Measurements from ENCODE around the gene SLC38A4.
"Not testable (repeated sequence)": the region's sequence is repeated elsewhere in the genome, so short reads cannot be mapped to it uniquely, and the experiment has no call there.

Gene SLC38A4, protein sequence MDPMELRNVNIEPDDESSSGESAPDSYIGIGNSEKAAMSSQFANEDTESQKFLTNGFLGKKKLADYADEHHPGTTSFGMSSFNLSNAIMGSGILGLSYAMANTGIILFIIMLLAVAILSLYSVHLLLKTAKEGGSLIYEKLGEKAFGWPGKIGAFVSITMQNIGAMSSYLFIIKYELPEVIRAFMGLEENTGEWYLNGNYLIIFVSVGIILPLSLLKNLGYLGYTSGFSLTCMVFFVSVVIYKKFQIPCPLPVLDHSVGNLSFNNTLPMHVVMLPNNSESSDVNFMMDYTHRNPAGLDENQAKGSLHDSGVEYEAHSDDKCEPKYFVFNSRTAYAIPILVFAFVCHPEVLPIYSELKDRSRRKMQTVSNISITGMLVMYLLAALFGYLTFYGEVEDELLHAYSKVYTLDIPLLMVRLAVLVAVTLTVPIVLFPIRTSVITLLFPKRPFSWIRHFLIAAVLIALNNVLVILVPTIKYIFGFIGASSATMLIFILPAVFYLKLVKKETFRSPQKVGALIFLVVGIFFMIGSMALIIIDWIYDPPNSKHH

GRCh38 chr12:46825591-46826414, at the start of gene SLC38A4:
SLC38A4 (minus strand) TSS chr12:46825997; CDS start chr12:46793071, 32,926 bp downstream.
- Mint-ChIP-seq H3K4me1 (peaks cover 3% of the 10 kb centered on the region), H3K36me3 (no peaks in the 10 kb centered on the region), H3K27ac (no peak within 1 kb of the TSS), H3K27me3 (peaks cover 73% of the 10 kb centered on the region), H3K4me3 (no peak within 1 kb of the TSS), H3K9me3 (peaks cover 2% of the 10 kb centered on the region)
- ATAC-seq: no peak

DNA sequence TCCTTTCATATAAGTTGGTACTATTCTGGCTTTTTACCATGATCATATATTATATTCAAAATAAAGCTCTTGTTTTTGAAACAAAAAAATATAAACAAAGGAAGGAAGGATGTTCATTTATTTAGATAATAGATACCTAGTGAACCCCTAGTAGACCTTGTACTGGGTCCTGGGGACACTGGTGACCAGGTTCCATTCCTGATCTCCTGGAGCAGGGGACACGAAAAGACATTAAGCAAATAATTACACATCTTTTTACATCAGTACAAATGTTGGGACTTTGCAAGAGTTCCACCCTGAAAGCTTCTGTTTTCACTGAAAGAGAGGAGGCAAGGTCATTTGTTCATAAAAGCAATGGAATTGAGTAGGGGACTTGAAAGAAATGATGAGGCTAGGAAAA, 49.3 kb upstream of the SLC38A4 start:
- Mint-ChIP-seq H3K4me3 (no peak overlapping the region), H3K4me1 (no peaks in the 10 kb centered on the region)

DNA sequence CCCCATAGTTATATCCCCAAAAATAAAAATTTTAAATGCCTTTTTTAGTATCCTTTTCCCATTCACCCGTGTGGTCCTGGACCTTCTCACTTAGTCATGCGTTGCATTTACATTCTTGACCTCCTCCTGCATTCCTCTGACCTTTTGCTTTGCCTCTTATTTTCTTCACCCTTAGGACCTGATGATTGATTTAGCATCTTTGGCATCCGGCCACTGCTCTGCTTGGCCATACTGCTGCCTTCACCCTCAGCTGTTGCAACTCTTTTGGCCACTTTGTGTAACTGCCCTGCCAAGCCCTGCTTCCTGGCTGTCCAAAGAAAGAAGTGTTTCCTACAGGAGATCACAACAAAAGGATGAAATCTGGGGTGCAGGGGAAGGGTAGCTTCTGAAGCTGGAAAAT, 48.8 kb upstream of the SLC38A4 start:
- peaks cover 13% of the 10 kb centered on the region for H3K9me3 Mint-ChIP-seq
- H3K4me3 Mint-ChIP-seq: no peak overlapping the region
- no peak overlapping the region for H3K27ac Mint-ChIP-seq
- ATAC-seq: no peak
- peaks cover 5% of the 10 kb centered on the region for H3K36me3 Mint-ChIP-seq
- H3K4me1 Mint-ChIP-seq: no peaks in the 10 kb centered on the region
- H3K27me3 Mint-ChIP-seq: peaks cover 36% of the 10 kb centered on the region

More for the DNA sequence above, 49.3 kb upstream of the SLC38A4 start:
- no peak overlapping the region for H3K27ac Mint-ChIP-seq
- peaks cover 16% of the 10 kb centered on the region for H3K9me3 Mint-ChIP-seq
- H3K36me3 Mint-ChIP-seq: peaks cover 5% of the 10 kb centered on the region
- ATAC-seq: no peak
- peaks cover 40% of the 10 kb centered on the region for H3K27me3 Mint-ChIP-seq

DNA sequence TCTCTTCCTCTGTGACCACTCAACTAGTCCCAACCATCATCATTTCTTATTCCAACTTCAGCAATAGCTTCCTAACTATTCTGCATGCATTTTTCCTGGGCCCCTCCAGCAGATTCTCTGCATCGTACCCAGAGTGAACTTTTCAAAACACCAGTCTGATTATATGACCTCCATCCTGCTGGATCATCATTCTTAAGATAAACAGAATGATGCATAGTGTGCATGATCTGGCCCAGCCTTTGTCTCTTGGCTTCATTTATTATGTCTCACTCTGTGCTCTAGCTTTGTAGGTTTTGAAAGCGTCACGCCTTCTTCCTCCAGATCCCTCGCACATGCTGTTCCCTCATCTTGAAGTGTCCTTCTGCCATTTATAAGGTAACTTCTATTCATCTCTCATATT, 46.3 kb upstream of the SLC38A4 start:
- ATAC-seq: no peak

GRCh38 chr12:46865311-46865710, 39.5 kb upstream of the SLC38A4 start:
- Mint-ChIP-seq H3K36me3 (peaks cover 6% of the 10 kb centered on the region), H3K4me3 (no peak overlapping the region), H3K9me3 (peaks cover 14% of the 10 kb centered on the region), H3K27me3 (no peaks in the 10 kb centered on the region), H3K27ac (no peak overlapping the region), H3K4me1 (no peaks in the 10 kb centered on the region)
- ATAC-seq: no peak

More for the DNA sequence above, 46.3 kb upstream of the SLC38A4 start:
- peaks cover 19% of the 10 kb centered on the region for H3K27me3 Mint-ChIP-seq
- H3K27ac Mint-ChIP-seq: no peak overlapping the region
- peaks cover 5% of the 10 kb centered on the region for H3K36me3 Mint-ChIP-seq
- H3K9me3 Mint-ChIP-seq: peaks cover 7% of the 10 kb centered on the region
- H3K4me1 Mint-ChIP-seq: no peaks in the 10 kb centered on the region
- H3K4me3 Mint-ChIP-seq: no peak overlapping the region

- ATAC-seq: no peak
- H3K9me3 Mint-ChIP-seq: peaks cover 5% of the 10 kb centered on the region
- H3K27ac Mint-ChIP-seq: no peak overlapping the region
- no peaks in the 10 kb centered on the region for H3K4me1 Mint-ChIP-seq
- H3K4me3 Mint-ChIP-seq: no peak overlapping the region
- no peaks in the 10 kb centered on the region for H3K27me3 Mint-ChIP-seq
- H3K36me3 Mint-ChIP-seq: no peaks in the 10 kb centered on the region
Observed at GRCh38 chr12:46858368-46858767, 32.6 kb upstream of the SLC38A4 start.

DNA sequence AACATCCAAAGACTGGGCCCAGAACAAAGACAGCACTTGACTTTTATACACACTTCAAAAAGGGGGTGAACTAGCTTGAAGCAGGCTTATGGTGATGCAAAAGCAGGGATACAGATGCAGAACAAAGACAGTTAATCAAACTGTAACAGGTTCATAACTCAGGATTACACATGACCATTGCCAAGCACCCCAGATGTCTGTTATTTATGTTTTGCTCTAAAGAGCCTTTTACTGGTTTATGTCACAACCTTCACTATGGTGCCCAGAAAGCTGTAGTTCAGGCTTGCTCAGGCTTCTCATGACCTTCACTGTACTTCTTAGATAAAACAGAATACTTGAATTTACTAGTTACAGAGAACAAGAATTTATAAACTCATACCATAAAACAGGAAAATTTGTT, 31.7 kb upstream of the SLC38A4 start:
- no peak overlapping the region for H3K27ac Mint-ChIP-seq
- no peak overlapping the region for H3K4me3 Mint-ChIP-seq
- H3K27me3 Mint-ChIP-seq: no peaks in the 10 kb centered on the region
- H3K4me1 Mint-ChIP-seq: no peaks in the 10 kb centered on the region
- ATAC-seq: no peak
- H3K36me3 Mint-ChIP-seq: no peaks in the 10 kb centered on the region
- peaks cover 5% of the 10 kb centered on the region for H3K9me3 Mint-ChIP-seq

DNA sequence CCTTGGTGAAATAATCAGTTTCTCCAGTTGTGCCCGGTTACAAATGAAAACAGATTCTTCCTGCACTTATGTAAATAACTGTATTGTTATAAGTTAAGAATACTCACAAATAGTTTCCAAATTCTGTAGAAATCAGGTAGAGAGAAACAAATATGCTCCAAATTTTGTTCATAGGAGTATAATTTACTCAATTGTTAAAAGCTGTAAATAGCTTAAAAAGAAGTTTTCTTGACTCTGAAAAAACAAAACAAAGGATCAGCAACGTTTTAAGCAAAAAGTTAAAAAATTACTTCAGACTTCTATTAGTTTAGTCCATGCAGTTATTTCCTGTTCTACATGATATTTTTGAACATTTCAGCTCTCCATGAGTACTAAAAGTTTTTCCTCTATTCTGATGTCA, 30.0 kb upstream of the SLC38A4 start:
- H3K27ac Mint-ChIP-seq: no peak overlapping the region
- no peak overlapping the region for H3K4me3 Mint-ChIP-seq
- H3K36me3 Mint-ChIP-seq: no peaks in the 10 kb centered on the region
- H3K4me1 Mint-ChIP-seq: no peaks in the 10 kb centered on the region
- H3K27me3 Mint-ChIP-seq: no peaks in the 10 kb centered on the region
- no peak for ATAC-seq
- H3K9me3 Mint-ChIP-seq: peaks cover 3% of the 10 kb centered on the region

DNA sequence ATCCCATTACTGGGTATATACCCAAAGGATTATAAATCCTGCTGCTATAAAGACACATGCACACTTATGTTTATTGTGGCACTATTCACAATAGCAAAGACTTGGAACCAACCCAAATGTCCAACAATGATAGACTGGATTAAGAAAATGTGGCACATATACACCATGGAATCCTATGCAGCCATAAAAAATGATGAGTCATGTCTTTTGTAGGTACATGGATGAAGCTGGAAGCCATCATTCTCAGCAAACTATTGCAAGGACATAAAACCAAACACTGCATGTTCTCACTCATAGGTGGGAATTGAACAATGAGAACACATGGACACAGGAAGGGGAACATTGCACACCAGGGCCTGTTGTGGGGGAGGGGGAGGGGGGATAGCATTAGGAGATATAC, 28.4 kb upstream of the SLC38A4 start:
- H3K27ac Mint-ChIP-seq, H3K9me3 Mint-ChIP-seq, H3K4me1 Mint-ChIP-seq, H3K27me3 Mint-ChIP-seq, ATAC-seq, H3K4me3 Mint-ChIP-seq, H3K36me3 Mint-ChIP-seq: not testable (repeated sequence)

- H3K9me3 Mint-ChIP-seq, H3K36me3 Mint-ChIP-seq, H3K27me3 Mint-ChIP-seq, H3K27ac Mint-ChIP-seq, H3K4me1 Mint-ChIP-seq, ATAC-seq, H3K4me3 Mint-ChIP-seq: not testable (repeated sequence)
Observed at GRCh38 chr12:46848792-46849191, 23.0 kb upstream of the SLC38A4 start.

DNA sequence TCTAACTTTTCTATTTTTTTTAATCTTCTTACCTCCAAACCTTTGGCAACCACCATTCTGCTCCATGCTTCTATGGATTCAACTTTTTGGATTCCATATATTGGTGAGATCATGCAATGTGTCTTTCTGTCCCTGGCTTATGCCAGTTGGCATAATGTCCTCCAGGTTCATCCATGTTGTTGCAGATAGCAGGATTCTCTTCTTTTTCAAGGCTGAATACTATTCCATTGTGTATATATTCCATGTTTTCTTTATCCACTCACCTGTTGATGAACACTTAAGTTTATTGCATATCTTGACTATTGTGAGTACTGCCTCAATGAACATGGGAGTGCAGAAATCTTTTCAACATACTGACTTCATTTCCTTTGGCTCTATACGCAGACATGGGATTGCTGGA, 21.2 kb upstream of the SLC38A4 start:
- Mint-ChIP-seq H3K27ac (no peak overlapping the region), H3K4me3 (no peak overlapping the region), H3K27me3 (no peaks in the 10 kb centered on the region), H3K4me1 (no peaks in the 10 kb centered on the region), H3K9me3 (peaks cover 10% of the 10 kb centered on the region), H3K36me3 (no peaks in the 10 kb centered on the region)
- ATAC-seq: no peak

GRCh38 chr12:46843811-46844210, 18.0 kb upstream of the SLC38A4 start:
- H3K4me3 Mint-ChIP-seq: no peak overlapping the region
- H3K27ac Mint-ChIP-seq: no peak overlapping the region
- H3K36me3 Mint-ChIP-seq: no peaks in the 10 kb centered on the region
- H3K27me3 Mint-ChIP-seq: peaks cover 8% of the 10 kb centered on the region
- no peaks in the 10 kb centered on the region for H3K4me1 Mint-ChIP-seq
- H3K9me3 Mint-ChIP-seq: peaks cover 4% of the 10 kb centered on the region
- ATAC-seq: no peak

- peaks cover 3% of the 10 kb centered on the region for H3K9me3 Mint-ChIP-seq
- H3K4me1 Mint-ChIP-seq: no peaks in the 10 kb centered on the region
- ATAC-seq: no peak
- H3K27ac Mint-ChIP-seq: no peak overlapping the region
- H3K27me3 Mint-ChIP-seq: peaks cover 11% of the 10 kb centered on the region
- no peak overlapping the region for H3K4me3 Mint-ChIP-seq
- no peaks in the 10 kb centered on the region for H3K36me3 Mint-ChIP-seq
Observed at GRCh38 chr12:46841891-46842290, 16.1 kb upstream of the SLC38A4 start.

DNA sequence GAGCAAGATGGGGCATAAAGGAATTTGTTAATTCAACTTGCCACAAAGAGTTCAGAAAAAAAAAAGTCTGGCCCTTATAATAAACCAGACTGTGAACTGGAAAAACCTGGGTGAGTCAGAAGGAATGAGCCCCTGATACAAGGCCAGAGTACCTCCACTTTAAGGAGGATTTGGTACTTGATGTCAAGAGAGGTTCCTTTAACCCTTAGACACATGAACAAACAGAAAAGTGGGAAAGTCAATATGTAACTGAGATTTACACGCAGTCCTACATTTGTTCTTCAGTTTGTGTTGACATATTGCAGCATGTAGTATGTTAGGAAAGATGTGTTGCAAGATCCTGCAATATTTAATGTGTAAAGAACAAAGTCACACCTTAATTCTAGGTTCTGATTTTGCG, 14.2 kb upstream of the SLC38A4 start:
- Mint-ChIP-seq H3K4me1 (no peaks in the 10 kb centered on the region), H3K27me3 (peaks cover 20% of the 10 kb centered on the region), H3K9me3 (peaks cover 2% of the 10 kb centered on the region), H3K36me3 (no peaks in the 10 kb centered on the region), H3K4me3 (no peak overlapping the region), H3K27ac (no peak overlapping the region)
- no peak for ATAC-seq

DNA sequence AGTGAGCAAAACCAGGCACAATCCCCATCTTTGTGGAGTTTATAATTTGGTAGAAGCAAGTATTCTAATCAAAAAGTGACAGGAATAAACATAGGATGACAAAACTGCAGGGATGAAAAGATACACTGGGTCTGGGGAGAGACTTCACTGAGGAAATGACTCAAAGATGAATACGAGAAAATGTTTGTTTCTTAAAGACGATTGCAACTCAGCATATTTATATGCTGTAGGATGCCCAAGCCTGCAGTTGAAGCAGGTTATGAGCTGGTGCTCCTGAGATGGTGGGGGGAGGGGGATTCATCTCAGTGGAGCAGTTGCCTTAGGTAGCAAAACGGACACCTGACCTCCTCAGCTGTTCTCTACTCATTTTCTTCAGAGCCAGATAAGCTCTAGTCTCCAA, 13.4 kb upstream of the SLC38A4 start:
- Mint-ChIP-seq H3K36me3 (no peaks in the 10 kb centered on the region), H3K4me3 (no peak overlapping the region), H3K9me3 (peaks cover 2% of the 10 kb centered on the region), H3K27ac (no peak overlapping the region), H3K4me1 (no peaks in the 10 kb centered on the region), H3K27me3 (peaks cover 20% of the 10 kb centered on the region)
- no peak for ATAC-seq
